Keratinocyte (primary cell): ENCODE results near the gene IFT88.

ENCODE experiments used
- EZH2 ChIP-seq: IDR thresholded peaks from one replicate; pipeline ENCODE4 v1.6.1; 2012; ENCODE audit warnings: inconsistent platforms, mild to moderate bottlenecking, low read length, moderate library complexity
- TF ChIP-seq, protein P1 (sequence below), 3 experiments: IDR thresholded peaks in 1 of 3; conservative IDR thresholded peaks in 1 of 3; optimal IDR thresholded peaks in 1 of 3; 2 replicates in 2 of 3; 3 replicates in 1 of 3; pipeline versions ENCODE3 to v1.5.1; 2011; ENCODE audit warnings: low read length in 3 of 3, mild to moderate bottlenecking in 3 of 3, moderate library complexity in 2 of 3, control low read depth in 1 of 3, inconsistent platforms in 1 of 3; ENCODE audit not compliant: insufficient read depth in 2 of 3; ENCODE audit errors: extremely low read depth in 1 of 3

DNA sequence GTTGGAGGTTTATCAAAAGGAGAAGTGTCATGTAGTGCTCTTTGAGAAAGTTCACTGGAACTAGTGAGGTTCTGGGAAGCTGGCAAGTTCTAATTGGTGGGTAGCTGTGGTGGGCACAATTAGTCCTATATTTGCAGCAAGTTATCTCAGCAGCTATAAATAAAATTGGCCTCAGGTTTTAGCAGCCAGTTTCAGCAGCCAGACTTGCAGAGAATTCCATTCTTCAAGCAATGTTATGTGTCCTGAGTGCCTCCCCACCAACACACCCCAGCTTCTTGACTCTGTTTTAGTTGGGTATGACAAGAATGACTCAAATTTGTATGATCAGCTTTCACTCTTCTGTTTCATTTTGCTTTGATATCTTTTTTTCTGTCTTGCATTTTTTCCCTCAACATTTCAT, 4.7 kb downstream of the IFT88 start:
- TF ChIP-seq, protein P1, sequence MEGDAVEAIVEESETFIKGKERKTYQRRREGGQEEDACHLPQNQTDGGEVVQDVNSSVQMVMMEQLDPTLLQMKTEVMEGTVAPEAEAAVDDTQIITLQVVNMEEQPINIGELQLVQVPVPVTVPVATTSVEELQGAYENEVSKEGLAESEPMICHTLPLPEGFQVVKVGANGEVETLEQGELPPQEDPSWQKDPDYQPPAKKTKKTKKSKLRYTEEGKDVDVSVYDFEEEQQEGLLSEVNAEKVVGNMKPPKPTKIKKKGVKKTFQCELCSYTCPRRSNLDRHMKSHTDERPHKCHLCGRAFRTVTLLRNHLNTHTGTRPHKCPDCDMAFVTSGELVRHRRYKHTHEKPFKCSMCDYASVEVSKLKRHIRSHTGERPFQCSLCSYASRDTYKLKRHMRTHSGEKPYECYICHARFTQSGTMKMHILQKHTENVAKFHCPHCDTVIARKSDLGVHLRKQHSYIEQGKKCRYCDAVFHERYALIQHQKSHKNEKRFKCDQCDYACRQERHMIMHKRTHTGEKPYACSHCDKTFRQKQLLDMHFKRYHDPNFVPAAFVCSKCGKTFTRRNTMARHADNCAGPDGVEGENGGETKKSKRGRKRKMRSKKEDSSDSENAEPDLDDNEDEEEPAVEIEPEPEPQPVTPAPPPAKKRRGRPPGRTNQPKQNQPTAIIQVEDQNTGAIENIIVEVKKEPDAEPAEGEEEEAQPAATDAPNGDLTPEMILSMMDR (optimal IDR thresholded peaks at IDR 0.05 in 1 of 3, IDR thresholded peaks at IDR 0.05 in 1 of 3, conservative IDR thresholded peaks at IDR 0.05 in 1 of 3; ENCODE audit: extremely low read depth in 1 of 3, insufficient read depth in 2 of 3, low read length in 3 of 3) = no peak
- no peak for TF ChIP-seq EZH2
